Measurements from ENCODE around the gene STX17.

DNA sequence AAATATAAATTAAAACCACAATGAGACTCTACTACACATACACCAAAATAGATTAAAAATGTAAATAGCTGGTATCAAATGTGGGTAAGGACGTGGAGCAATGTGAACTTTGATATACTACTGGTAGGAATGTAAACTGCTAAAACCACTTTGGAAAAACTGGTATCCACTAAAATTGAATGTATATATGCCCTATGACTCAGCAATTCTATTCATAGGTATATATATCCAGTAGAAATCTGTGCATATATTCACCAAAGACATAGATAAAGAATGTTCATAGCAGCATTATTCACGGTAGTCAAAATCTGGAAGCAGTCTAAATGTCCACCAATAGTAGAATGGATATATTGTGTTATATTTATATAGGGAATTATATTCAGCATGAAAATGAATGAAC, 107.1 kb downstream of the STX17 start:
- no peak for TF ChIP-seq CTCF (IDR thresholded peaks at IDR 0.05)
- no peak for TF ChIP-seq POLR2AphosphoS5 (IDR thresholded peaks at IDR 0.05; ENCODE audit: low read depth, low read length)
- no peak for TF ChIP-seq REST (IDR thresholded peaks at IDR 0.05; ENCODE audit: insufficient read depth in 1 of 2, low read depth in 2 of 2, low read length in 1 of 2)
- no peak for TF ChIP-seq TCF7L2 (IDR thresholded peaks at IDR 0.05; ENCODE audit: low read depth, low read length)
- TF ChIP-seq SIN3A (IDR thresholded peaks at IDR 0.05; ENCODE audit: borderline replicate concordance, insufficient read depth, low read depth, low read length): no peak
